H7 (cell line): ENCODE data around the gene CDH11. TPM values are rescaled to one million over a fixed set of nuclear protein-coding genes. Genes with fewer than 3 reads are reported as not detected.

Experiments used
- DNase-seq: peaks from one replicate; pipeline ENCODE4 v3.0.0; 2012
- H3K27me3 ChIP-seq: 2 replicates; pipeline ENCODE4 v1.6.0; 2011; ENCODE audit warnings: mild to moderate bottlenecking, low read length; ENCODE audit not compliant: control insufficient read depth, insufficient read depth
- H3K36me3 ChIP-seq: replicated peaks from 2 replicates; pipeline ENCODE4 v1.5.1; 2011; ENCODE audit warnings: low read length; ENCODE audit not compliant: control insufficient read depth, insufficient read depth
- H3K4me3 ChIP-seq: 2 replicates; pipeline ENCODE4 v1.5.1; 2011; ENCODE audit warnings: low read depth, mild to moderate bottlenecking, control low read depth, low read length, moderate library complexity; ENCODE audit not compliant: insufficient read depth
- total RNA-seq: library from RNA; depleted of rRNA; stranded (reverse); fragments of >200 nt; shearing (Covaris generic); gene quantifications from 2 replicates; pipeline ENCODE4 v1.2.3, GENCODE V29; 2014

The CDH11 gene
- total RNA-seq, 1 experiment from 2014 or later, result 12.9 TPM

DNA sequence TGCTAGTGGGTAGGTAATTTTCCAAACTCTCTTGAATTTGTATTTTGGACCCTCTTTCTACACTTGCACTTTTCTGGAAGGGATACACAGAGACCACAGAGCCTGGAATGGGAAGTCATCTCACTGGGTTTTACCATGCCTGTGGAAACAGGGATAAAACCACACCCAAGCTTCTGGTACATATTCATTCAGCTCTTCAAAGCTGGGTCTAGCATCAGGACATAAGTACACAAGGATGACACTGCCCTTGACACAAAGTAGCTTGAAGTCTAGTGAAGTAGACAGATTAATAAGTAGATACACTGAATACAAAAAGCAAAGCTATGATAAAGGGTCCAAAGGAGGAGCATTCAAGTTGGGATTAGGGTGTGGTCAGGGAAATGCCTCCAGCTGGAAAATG lies 118.2 kb downstream of the CDH11 start:
- no peak overlapping the region for H3K4me3 ChIP-seq
- DNase-seq, result no peak
- no peaks in the 10 kb centered on the region for H3K27me3 ChIP-seq
- no peaks in the 10 kb centered on the region for H3K36me3 ChIP-seq

DNA sequence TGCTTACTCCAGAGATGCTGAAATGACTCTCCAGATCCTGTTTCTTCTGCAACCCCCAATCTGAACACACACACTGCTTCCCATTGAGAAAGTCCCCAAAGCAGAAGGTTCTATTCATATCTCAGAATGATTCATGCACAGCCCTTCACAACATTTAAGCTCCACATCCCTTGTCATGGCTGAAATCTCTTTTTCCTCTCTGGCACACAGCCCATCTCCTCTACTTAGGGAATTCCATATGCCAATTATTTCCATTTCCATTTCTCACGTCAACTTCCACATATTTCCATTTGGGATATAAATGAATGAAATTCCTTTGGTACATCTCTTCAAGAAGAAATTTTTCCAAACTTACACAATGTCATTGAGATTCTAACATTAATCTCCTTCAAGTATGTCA lies 119.6 kb downstream of the CDH11 start:
- H3K4me3 ChIP-seq, result no peak overlapping the region
- H3K27me3 ChIP-seq, result no peaks in the 10 kb centered on the region
- no peaks in the 10 kb centered on the region for H3K36me3 ChIP-seq
- no peak for DNase-seq

DNA sequence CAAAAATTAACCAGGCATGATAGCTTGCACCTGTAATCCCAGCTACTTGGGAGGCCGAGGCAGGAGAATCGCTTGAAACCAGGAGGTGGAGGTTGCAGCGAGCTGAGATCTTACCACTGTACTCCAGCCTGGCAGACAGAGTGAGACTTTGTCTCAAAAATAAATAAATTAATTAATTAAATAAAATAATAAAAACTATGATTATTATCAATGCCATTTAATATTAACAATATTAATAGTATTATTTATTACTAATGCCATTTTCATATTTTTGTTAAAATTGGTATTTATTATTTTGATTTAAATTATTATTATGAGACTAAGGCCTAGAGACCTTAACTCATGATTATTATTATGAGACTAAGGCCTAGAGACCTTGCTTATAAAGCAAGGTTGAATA lies 121.2 kb downstream of the CDH11 start:
- Histone ChIP-seq H3K27me3 (no peaks in the 10 kb centered on the region), H3K4me3 (no peak overlapping the region), H3K36me3 (no peaks in the 10 kb centered on the region)
- DNase-seq, result no peak

DNA sequence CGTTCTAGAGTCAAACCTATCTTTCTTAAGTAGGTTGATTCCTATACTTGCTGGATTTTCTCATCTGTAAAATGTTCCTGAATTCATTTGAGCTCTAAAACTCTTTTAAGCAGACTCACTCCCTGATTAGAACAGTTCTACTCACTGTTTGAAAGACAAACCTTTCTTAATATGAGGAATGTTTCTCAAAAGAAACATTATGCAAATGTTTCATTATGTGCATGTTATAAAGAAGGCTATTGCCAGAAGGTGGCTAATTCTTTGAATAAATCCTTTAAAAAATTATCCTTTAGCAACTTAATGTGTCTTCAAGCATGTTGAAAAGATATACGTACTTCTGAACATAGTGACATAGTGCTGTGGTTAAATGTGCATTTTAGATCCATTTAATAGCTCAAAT lies 124.1 kb downstream of the CDH11 start:
- H3K4me3 ChIP-seq, result no peak overlapping the region
- no peaks in the 10 kb centered on the region for H3K36me3 ChIP-seq
- H3K27me3 ChIP-seq, result no peaks in the 10 kb centered on the region
- DNase-seq, result no peak

DNA sequence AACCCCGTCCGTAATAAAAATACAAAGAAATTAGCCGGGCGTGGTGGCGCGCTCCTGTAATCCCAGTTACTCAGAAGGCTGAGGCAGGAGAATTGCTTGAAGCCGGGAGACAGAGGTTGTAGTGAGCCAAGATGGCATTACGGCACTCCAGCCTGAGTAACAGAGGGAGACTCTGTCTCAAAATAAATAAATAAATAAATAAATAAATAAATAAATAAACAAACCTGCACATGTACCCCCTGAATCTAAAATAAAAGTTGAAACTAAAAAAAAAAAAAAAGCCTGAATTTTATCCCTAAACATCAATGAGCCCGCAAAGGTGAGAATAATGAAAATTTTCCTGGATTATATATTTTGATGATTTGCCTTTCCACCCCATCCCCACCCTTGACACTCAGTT lies 124.7 kb downstream of the CDH11 start:
- Histone ChIP-seq H3K27me3 (no peaks in the 10 kb centered on the region), H3K4me3 (no peak overlapping the region), H3K36me3 (no peaks in the 10 kb centered on the region)
- no peak for DNase-seq

DNA sequence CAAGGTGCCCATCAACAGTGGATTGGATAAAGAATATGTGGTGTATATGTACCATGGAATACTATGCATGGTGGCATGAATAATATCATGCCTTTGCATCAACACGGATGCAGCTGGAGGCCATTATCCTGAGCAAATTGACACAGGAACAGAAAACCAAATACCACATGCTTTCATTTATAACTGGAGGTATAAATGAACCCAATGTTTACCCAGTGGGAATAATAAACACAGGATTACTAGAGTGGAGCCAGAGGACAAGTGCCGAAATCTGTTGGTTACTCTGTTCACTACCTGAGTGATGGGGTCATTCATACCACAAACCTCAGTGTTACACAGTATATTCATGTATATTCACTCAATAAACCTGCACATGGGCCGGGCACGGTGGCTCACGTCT lies 125.2 kb downstream of the CDH11 start:
- H3K36me3 ChIP-seq, result no peaks in the 10 kb centered on the region
- no peak for DNase-seq
- no peaks in the 10 kb centered on the region for H3K27me3 ChIP-seq

DNA sequence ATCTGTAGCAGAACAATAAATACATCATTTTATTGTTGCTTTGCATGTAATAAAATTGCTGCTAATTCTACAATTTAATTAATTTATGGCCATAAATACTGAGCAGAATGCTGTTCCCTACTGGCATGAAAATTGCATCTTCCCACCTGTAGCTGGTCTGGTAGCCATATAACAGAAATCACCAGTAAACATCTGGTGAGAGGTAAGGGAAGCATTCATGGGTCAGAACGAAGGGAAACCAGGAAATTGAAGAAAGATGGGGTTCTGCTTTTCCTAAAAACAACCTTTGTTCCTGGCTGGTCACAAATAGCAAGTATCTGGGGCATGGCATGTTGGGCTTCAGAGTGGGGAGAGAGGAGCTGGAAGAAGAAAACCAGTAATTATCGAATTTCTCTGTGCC lies 128.4 kb downstream of the CDH11 start:
- H3K36me3 ChIP-seq, result no peaks in the 10 kb centered on the region
- DNase-seq, result no peak
- H3K4me3 ChIP-seq, result no peak overlapping the region
- H3K27me3 ChIP-seq, result no peaks in the 10 kb centered on the region

More for the DNA sequence above, 125.2 kb downstream of the CDH11 start:
- no peak overlapping the region for H3K4me3 ChIP-seq

DNA sequence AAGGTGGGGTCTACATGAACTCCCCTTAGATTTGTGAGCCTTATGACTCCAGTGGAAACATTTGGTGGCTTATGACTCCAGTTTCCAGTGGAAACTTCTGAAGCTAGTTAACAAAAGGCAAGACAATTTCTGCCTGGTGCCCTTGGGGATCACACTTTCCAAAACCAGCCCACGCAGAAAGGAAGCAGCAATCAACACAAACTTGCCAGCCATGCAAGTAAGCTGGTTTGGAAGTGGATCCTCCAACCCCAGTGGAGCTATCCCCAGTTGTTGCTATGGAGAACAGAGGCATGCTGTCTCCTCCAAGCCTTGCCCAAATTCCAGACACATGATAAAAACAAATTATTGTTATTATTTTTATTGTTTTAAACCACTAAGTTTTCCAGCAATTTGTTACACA lies 130.9 kb downstream of the CDH11 start:
- no peak overlapping the region for H3K4me3 ChIP-seq
- no peaks in the 10 kb centered on the region for H3K27me3 ChIP-seq
- no peak for DNase-seq
- no peaks in the 10 kb centered on the region for H3K36me3 ChIP-seq

DNA sequence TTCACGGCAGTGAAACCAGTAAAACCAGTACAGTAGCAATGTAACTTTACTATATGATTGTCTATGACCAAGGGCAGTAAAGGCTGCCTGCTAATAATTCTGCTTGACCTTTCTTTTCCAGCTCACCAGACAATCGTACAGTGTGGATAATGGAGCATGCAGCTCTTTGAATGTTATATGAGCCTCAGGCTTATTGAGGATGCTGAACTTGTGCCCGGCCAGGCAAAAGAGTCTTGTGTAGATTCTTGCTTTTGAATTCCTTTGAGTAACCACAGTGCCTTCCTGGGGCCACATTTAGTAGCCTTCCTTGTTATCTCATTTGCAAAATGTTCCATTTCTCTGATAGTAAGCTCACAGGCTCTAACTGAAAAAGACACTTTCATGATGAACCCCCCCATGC lies 131.8 kb downstream of the CDH11 start:
- Histone ChIP-seq H3K4me3 (no peak overlapping the region), H3K36me3 (no peaks in the 10 kb centered on the region), H3K27me3 (no peaks in the 10 kb centered on the region)
- no peak for DNase-seq

DNA sequence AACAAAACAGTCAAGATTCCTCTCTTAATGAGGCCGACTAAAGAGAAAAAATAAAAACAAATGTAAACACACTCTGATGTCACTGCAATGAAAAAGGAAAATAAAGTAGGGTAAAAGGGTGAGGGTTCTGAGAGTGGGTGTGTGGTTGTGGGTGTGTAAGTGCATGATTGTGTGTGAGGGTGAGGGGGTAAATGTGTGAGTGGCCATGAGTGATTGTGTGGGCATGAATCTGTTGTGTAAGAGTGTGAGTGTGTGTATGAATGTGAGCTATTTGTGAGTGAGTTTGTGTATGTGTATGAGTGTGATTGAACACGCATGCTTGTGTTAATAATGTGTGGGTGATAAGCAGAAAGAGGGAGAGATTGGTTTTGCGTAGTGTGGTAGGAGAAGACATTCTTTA lies 132.8 kb downstream of the CDH11 start:
- H3K36me3 ChIP-seq, result no peaks in the 10 kb centered on the region
- no peak overlapping the region for H3K4me3 ChIP-seq
- DNase-seq, result no peak
- no peaks in the 10 kb centered on the region for H3K27me3 ChIP-seq

DNA sequence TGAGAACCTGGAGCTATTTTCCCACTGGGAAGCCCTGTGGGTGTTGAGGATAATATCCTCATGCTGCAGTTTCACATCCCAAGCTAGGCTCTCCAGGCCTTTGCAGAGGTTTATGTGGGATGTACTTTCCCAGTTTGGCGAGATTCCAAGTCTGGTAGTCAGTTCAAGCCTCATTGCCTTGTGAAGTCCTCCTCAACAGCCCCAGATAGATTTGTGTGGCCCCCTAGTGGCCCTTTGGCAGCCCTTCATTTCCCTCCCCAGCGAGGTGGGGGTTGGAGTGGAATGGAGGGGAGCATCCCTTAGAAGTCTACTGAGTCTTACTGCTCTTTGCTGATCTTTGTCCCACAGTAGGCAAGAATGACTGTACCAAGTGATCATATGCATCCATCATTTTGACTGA lies 137.9 kb downstream of the CDH11 start:
- peak; percentile 44 for DNase-seq

DNA sequence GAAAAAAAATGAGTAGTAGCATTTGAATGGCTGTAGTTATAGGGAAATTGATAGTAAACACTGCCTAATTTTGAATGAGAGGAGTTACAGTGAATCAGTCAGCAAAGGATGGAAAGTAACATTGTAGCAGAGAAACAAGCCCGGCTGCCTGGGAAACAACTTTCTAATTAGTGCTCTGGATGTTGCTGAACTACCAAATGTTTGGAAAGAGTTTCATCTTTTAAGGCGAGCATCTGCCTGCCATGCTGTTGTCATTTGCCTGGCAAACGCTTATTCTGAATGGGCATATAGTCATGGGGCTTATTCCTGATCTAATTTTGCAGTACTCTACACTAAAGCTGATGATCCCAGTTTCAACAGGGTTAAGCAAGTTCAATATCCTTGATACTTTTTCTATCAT lies 138.6 kb downstream of the CDH11 start:
- Histone ChIP-seq H3K27me3 (no peaks in the 10 kb centered on the region), H3K36me3 (no peaks in the 10 kb centered on the region), H3K4me3 (no peak overlapping the region)
- no peak for DNase-seq

More for the DNA sequence above, 137.9 kb downstream of the CDH11 start:
- no peaks in the 10 kb centered on the region for H3K27me3 ChIP-seq
- no peak overlapping the region for H3K4me3 ChIP-seq
- no peaks in the 10 kb centered on the region for H3K36me3 ChIP-seq

DNA sequence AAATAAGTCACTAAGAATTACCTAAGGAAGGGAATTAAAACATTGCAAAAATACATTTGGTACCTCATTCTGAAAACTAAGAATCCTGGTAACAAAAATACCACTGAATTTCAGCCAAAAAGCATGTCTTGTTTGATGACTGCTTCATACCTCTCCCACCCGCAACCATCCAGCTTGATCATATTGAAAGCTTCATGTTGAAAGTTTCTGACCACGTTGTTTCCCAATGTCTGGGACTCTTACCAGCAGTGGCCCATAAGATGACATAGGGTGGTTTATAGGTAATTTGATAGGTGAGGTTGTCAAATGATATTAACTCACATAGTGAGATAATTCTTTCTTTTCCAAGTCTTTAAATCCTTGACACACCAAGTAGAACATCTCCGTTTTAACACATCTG lies 139.3 kb downstream of the CDH11 start:
- Histone ChIP-seq H3K36me3 (no peaks in the 10 kb centered on the region), H3K27me3 (no peaks in the 10 kb centered on the region), H3K4me3 (no peak overlapping the region)
- no peak for DNase-seq

DNA sequence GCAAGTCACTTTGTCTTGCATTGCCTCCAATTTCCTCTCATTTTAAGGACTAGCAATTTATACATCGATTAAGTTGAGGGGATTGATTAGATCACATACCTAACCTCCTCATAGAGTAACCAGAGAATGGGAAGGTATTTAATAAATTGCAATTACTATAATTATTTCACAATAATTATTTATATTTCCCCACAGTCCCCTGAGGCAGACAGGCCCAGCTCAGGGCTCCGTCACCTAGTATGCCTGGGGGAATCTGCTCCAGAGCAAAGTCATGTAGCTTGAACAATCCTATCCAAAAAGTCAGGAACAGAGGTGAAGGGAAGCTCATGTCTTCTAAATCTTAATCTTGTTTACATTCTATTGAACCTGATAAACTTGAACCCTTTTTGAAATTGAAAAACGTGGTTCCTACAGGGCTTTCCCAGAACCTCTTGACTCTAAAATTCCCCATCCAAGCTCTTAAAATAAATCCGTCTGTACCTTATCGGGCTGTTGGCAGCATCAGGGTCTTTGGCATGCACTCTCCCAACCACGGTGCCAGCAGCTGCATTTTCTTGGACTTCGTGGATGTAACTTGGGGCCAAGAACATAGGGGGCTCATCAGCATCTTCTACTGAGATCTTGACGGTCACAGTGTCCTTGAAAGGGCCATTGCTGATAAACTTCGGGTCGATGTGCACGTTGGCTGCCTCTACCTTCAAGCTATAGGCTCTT lies 140.1 kb downstream of the CDH11 start:
- no peak overlapping the region for H3K4me3 ChIP-seq
- no peaks in the 10 kb centered on the region for H3K36me3 ChIP-seq
- DNase-seq, result no peak
- no peaks in the 10 kb centered on the region for H3K27me3 ChIP-seq

DNA sequence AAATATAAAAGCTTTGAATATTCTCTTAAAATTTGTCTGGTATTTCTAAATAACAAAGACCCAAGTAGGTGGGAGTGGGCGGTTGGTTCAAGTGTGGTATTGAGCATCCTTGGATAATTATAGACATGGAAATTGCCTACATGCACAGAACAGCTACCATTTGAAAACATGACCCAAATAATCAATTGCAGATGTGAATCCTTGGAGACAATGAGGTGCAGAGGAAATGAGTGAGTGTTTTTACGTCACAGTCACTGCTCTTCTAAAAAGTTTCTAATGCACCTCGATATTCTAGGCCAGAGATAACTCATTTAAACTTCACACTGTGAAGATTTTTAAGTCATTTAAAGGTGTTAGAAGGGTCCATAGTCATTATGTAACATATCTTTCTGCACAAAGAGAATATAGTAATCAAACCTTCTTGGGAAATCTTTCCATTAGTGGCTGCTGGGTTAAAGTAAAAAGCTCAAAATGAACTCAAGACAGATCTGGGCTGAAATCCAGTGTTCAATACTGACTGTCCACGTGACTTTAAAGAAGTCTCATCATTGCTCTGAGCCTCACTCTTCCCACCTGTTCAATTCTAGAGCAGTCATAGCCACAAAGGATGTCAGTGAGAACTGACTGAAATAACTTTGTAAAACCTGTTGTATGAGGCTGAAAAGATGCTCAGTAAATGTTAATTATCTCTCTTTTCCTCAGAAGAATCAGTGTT lies 144.5 kb downstream of the CDH11 start:
- Histone ChIP-seq H3K27me3 (no peaks in the 10 kb centered on the region), H3K36me3 (no peaks in the 10 kb centered on the region), H3K4me3 (no peak overlapping the region)
- DNase-seq, result no peak
